IMR-90 (cell line): ENCODE data around the gene CRY2. TPM values are rescaled to one million over a fixed set of nuclear protein-coding genes. Genes with fewer than 3 reads are reported as not detected.

Experiments used
- ATAC-seq: fragments of 200-7000 bp; cut with Tn5 transposase; 2 replicates; pipeline ENCODE4 v1.9.1; 2020; ENCODE audit warnings: low read depth, mild to moderate bottlenecking, moderate library complexity
- BruUV-seq: library from RNA; stranded (reverse); fragments of 400-500 nt; replicated peaks from 2 replicates; lab custom pipeline; 2021; lab: Mats Ljungman, UMichigan
- CTCF ChIA-PET: fragments of 300-600 bp; formaldehyde crosslinking; extraction: SDS; loops from one replicate; lab custom pipeline; 2021; ENCODE audit warnings: antibody characterized with exemption; lab: Yijun Ruan, JAX
- POLR2A ChIA-PET: fragments of 300-600 bp; sonication (Branson Sonifier 250); formaldehyde crosslinking; loops from one replicate; lab custom pipeline; 2022; ENCODE audit warnings: antibody characterized with exemption; ENCODE audit not compliant: unreplicated experiment; lab: Charles Lee
- DNase-seq: peaks from one replicate; pipeline ENCODE4 v3.0.0; 2013
- H2AFZ ChIP-seq: replicated peaks from 2 replicates; pipeline ENCODE3; 2013; ENCODE audit warnings: low read length, mild to moderate bottlenecking; ENCODE audit not compliant: poor library complexity
- H2AK5ac ChIP-seq: 2 replicates; pipeline ENCODE4 v1.6.1; 2013; ENCODE audit warnings: low read depth, low read length, inconsistent platforms
- H2AK9ac ChIP-seq: replicated peaks from 2 replicates; pipeline ENCODE3; 2013; ENCODE audit warnings: mild to moderate bottlenecking, low read depth, low read length, moderate library complexity; ENCODE audit not compliant: poor library complexity
- H2BK120ac ChIP-seq: 2 replicates; pipeline ENCODE4 v1.6.1; 2013; ENCODE audit warnings: low read depth, low read length, inconsistent platforms
- H2BK15ac ChIP-seq: 3 replicates; pipeline ENCODE4 v1.6.1; 2013; ENCODE audit warnings: low read depth, low read length, inconsistent platforms
- H2BK20ac ChIP-seq: 2 replicates; pipeline ENCODE4 v1.6.1; 2013; ENCODE audit warnings: low read depth, mild to moderate bottlenecking, inconsistent platforms, low read length, moderate library complexity
- H2BK5ac ChIP-seq: 2 replicates; pipeline ENCODE4 v1.6.1; 2013; ENCODE audit warnings: mild to moderate bottlenecking, low read depth, low read length, inconsistent platforms; ENCODE audit not compliant: poor library complexity, severe bottlenecking
- H3K14ac ChIP-seq: replicated peaks from 2 replicates; pipeline ENCODE4 v1.6.1; 2013; ENCODE audit warnings: low read depth, low read length, inconsistent platforms
- H3K18ac ChIP-seq: 2 replicates; pipeline ENCODE4 v1.6.1; 2013; ENCODE audit warnings: low read depth, low read length, control low read depth
- H3K23ac ChIP-seq: 2 replicates; pipeline ENCODE4 v1.6.1; 2013; ENCODE audit warnings: low read depth, low read length, inconsistent platforms
- H3K27ac ChIP-seq: 2 replicates; pipeline ENCODE4 v1.5.1; 2013; ENCODE audit warnings: mild to moderate bottlenecking, control low read depth, low read length; ENCODE audit not compliant: insufficient read depth
- H3K27me3 ChIP-seq: 2 replicates; pipeline ENCODE4 v1.6.1; 2013; ENCODE audit warnings: low read length; ENCODE audit not compliant: control insufficient read depth, insufficient read depth
- H3K36me3 ChIP-seq: 2 replicates; pipeline ENCODE4 v1.6.1; 2013; ENCODE audit warnings: low read length, mixed read lengths; ENCODE audit not compliant: control insufficient read depth, insufficient read depth
- H3K4ac ChIP-seq: 2 replicates; pipeline ENCODE4 v1.6.1; 2013; ENCODE audit warnings: low read depth, low read length, inconsistent platforms
- H3K4me1 ChIP-seq: 2 replicates; pipeline ENCODE4 v1.6.1; 2013; ENCODE audit warnings: low read length, mixed read lengths; ENCODE audit not compliant: control insufficient read depth, insufficient read depth
- H3K4me2 ChIP-seq: 2 replicates; pipeline ENCODE4 v1.6.1; 2013; ENCODE audit warnings: low read depth, mild to moderate bottlenecking, control low read depth, low read length, moderate library complexity
- H3K4me3 ChIP-seq: 2 replicates; pipeline ENCODE4 v1.5.1; 2013; ENCODE audit warnings: low read depth, mild to moderate bottlenecking, control low read depth, low read length, moderate library complexity; ENCODE audit not compliant: insufficient read depth
- H3K56ac ChIP-seq: 2 replicates; pipeline ENCODE4 v1.6.1; 2013; ENCODE audit warnings: low read length, inconsistent platforms; ENCODE audit not compliant: insufficient read depth; ENCODE audit errors: extremely low read depth
- H3K79me1 ChIP-seq, 2 experiments: 2 replicates each; pipeline ENCODE4 v1.6.1; 2013; ENCODE audit warnings: low read length in 2 of 2, inconsistent platforms in 1 of 2, low read depth in 1 of 2
- H3K9ac ChIP-seq: 2 replicates; pipeline ENCODE4 v1.6.1; 2013; ENCODE audit warnings: low read depth, low read length, control low read depth
- H3K9me1 ChIP-seq: 2 replicates; pipeline ENCODE4 v1.6.1; 2013; ENCODE audit warnings: low read length, inconsistent platforms; ENCODE audit not compliant: insufficient read depth
- H3K9me3 ChIP-seq: 2 replicates; pipeline ENCODE4 v1.6.1; 2013; ENCODE audit warnings: low read length; ENCODE audit not compliant: control insufficient read depth, insufficient read depth
- H4K20me1 ChIP-seq: 2 replicates; pipeline ENCODE4 v1.6.1; 2013; ENCODE audit warnings: low read length, inconsistent platforms; ENCODE audit not compliant: insufficient read depth
- H4K5ac ChIP-seq: 2 replicates; pipeline ENCODE4 v1.6.1; 2013; ENCODE audit warnings: mild to moderate bottlenecking, low read depth, low read length, control low read depth
- H4K8ac ChIP-seq, 2 experiments: 2 replicates each; pipeline ENCODE4 v1.6.1; 2013; ENCODE audit warnings: low read depth in 2 of 2, low read length in 2 of 2, control low read depth in 1 of 2, inconsistent platforms in 1 of 2
- H4K91ac ChIP-seq: 2 replicates; pipeline ENCODE4 v1.6.1; 2013; ENCODE audit warnings: low read depth, low read length, inconsistent platforms; ENCODE audit not compliant: insufficient read depth
- CEBPB ChIP-seq: IDR thresholded peaks from 2 replicates; pipeline ENCODE4 v1.6.1; 2012; ENCODE audit warnings: low read depth, low read length, improper control_type of control experiment
- FOS ChIP-seq: fragments of 150-350 bp; IDR thresholded peaks from 2 replicates; pipeline ENCODE4 v1.6.1; 2016; ENCODE audit warnings: low read depth, low read length
- MAZ ChIP-seq: IDR thresholded peaks from 2 replicates; pipeline ENCODE4 v1.6.1; 2012; ENCODE audit warnings: low read depth, mild to moderate bottlenecking, low read length, improper control_type of control experiment, moderate library complexity, borderline replicate concordance
- MXI1 ChIP-seq: IDR thresholded peaks from 2 replicates; pipeline ENCODE4 v1.6.1; 2012; ENCODE audit warnings: low read depth, mild to moderate bottlenecking, low read length, moderate library complexity, borderline replicate concordance
- NFE2L2 ChIP-seq: fragments of 150-350 bp; IDR thresholded peaks from 2 replicates; pipeline ENCODE4 v1.6.1; 2016; ENCODE audit warnings: low read depth, mild to moderate bottlenecking, low read length
- RAD21 ChIP-seq: IDR thresholded peaks from 2 replicates; pipeline ENCODE4 v1.6.1; 2012; ENCODE audit warnings: low read length, improper control_type of control experiment
- RCOR1 ChIP-seq: IDR thresholded peaks from 2 replicates; pipeline ENCODE4 v1.6.1; 2012; ENCODE audit warnings: mild to moderate bottlenecking, low read length, improper control_type of control experiment; ENCODE audit not compliant: insufficient replicate concordance
- SMC3 ChIP-seq: fragments of 150-350 bp; IDR thresholded peaks from 2 replicates; pipeline ENCODE4 v1.6.1; 2016; ENCODE audit warnings: low read depth, mild to moderate bottlenecking, antibody characterized with exemption, low read length, moderate library complexity
- WGBS, 2 experiments: methylation state at CpG; one replicate each; pipeline versions ENCODE4 v1.1.5 to v1.1.7; 2013; ENCODE audit warnings: missing lambda C conversion rate in 2 of 2; ENCODE audit not compliant: insufficient read length in 1 of 2; ENCODE audit errors: extremely low coverage in 2 of 2; 5-methylcytosine and 5-hydroxymethylcytosine counted together
- dilution Hi-C: fragments of 300-500 bp; cut with HindIII; formaldehyde crosslinking; loops from one replicate; pipeline ENCODE4 v1.14.3; 2018; ENCODE audit warnings: low sequenced_read_pairs; ENCODE audit not compliant: unreplicated experiment
- in situ Hi-C: fragments of 300-500 bp; cut with MboI; formaldehyde crosslinking; loops from 3 replicates; pipeline ENCODE4 v1.14.3; 2019; ENCODE audit warnings: low sequenced_read_pairs, inconsistent platforms, mixed read lengths
- intact Hi-C: fragments of 100-400 bp; cut with micrococcal nuclease; formaldehyde crosslinking; loops from 2 replicates; pipeline ENCODE4 v1.10.0; 2022
- polyA plus RNA-seq, 3 experiments: library from polyadenylated mRNA; depleted of rRNA; stranded (reverse); fragments of >200 nt; gene quantifications; 2 replicates each; pipeline ENCODE4 v1.2.3, GENCODE V29; 2012; ENCODE audit warnings: low replicate concordance in 1 of 3
- total RNA-seq: library from RNA; depleted of rRNA; stranded (reverse); fragments of >200 nt; gene quantifications from 2 replicates; pipeline ENCODE4 v1.2.3, GENCODE V29; 2012

CRY2 gene
- total and polyA plus RNA-seq, 2 of the 4 experiments (the other 2 are of a cell fraction): 12.2 to 13.1 TPM

- Histone ChIP-seq H3K9me1 (peaks cover 4% of the 10 kb centered on the region; the same call in 1 of the 2 replicates), H2AFZ (peak within 1 kb of the TSS; percentile 86)
- CTCF ChIA-PET: no interaction called here
These were observed 38.1 kb downstream of the CRY2 start, which contains the start of gene MAPK8IP1 for GRCh38 chr11:45885274-45885920. Gene MAPK8IP1, plus strand, starts transcription at chr11:45885651. Its CDS starts 170 bp downstream, at chr11:45885821.

More at GRCh38 chr11:45885274-45885920, 38.1 kb downstream of the CRY2 start, which contains the start of gene MAPK8IP1:
- intact Hi-C loops: no loop called here
- peak within 1 kb of the TSS; percentile 72; the same call in 1 of the 2 replicates for H3K4me2 ChIP-seq
- H3K27ac ChIP-seq: no peak within 1 kb of the TSS
- no peak within 1 kb of the TSS for H3K4ac ChIP-seq
- TF ChIP-seq FOS: no peak
- TF ChIP-seq SMC3: no peak
- no peak for TF ChIP-seq RCOR1
- TF ChIP-seq MXI1: no peak
- no peak for TF ChIP-seq RAD21
- no peak for TF ChIP-seq CEBPB
- TF ChIP-seq MAZ: peak; percentile 81; the same call in 1 of the 2 replicates
- TF ChIP-seq NFE2L2: no peak
- in situ Hi-C loops: no loop called here
- H3K4me3 ChIP-seq: peak within 1 kb of the TSS; percentile 77
- H3K14ac ChIP-seq: no peak within 1 kb of the TSS
- BruUV-seq: no TSS peak
- peak within 1 kb of the TSS; percentile 24 for H2AK9ac ChIP-seq
- H3K27me3 ChIP-seq: peaks cover 25% of the 10 kb centered on the region
- WGBS, 2 experiments: 2% methylated on average over 41 of the region's 73 CpGs; no CpG with 5 or more reads in 1 of the 2 experiments
- H2BK5ac ChIP-seq: no peak within 1 kb of the TSS
- H4K20me1 ChIP-seq: peaks cover 27% of the 10 kb centered on the region
- H3K4me1 ChIP-seq: no peaks in the 10 kb centered on the region
- no peak within 1 kb of the TSS for H3K23ac ChIP-seq
- H4K5ac ChIP-seq: no peak within 1 kb of the TSS
- dilution Hi-C loops: no loop called here
- no peak within 1 kb of the TSS for H4K91ac ChIP-seq
- peak; percentile 97 for ATAC-seq
- no peak within 1 kb of the TSS for H2BK120ac ChIP-seq
- no peak within 1 kb of the TSS for H3K9ac ChIP-seq
- no peak within 1 kb of the TSS for H2BK20ac ChIP-seq
- peaks cover 0 to 3% of the 10 kb centered on the region in 2 experiments; a peak in 1 of 4 replicates for H3K79me1 ChIP-seq
- no peak within 1 kb of the TSS for H3K18ac ChIP-seq
- POLR2A ChIA-PET: no interaction called here
- no peak within 1 kb of the TSS for H2AK5ac ChIP-seq
- peaks cover 18% of the 10 kb centered on the region for H3K36me3 ChIP-seq
- no peak within 1 kb of the TSS for H2BK15ac ChIP-seq
- H3K9me3 ChIP-seq: no peaks in the 10 kb centered on the region
- no peak within 1 kb of the TSS; the same call in 1 of the 2 replicates for H3K56ac ChIP-seq
- no peak for DNase-seq
- H4K8ac ChIP-seq: no peak within 1 kb of the TSS
